ENCODE measurements around the gene FAM162B.

DNA sequence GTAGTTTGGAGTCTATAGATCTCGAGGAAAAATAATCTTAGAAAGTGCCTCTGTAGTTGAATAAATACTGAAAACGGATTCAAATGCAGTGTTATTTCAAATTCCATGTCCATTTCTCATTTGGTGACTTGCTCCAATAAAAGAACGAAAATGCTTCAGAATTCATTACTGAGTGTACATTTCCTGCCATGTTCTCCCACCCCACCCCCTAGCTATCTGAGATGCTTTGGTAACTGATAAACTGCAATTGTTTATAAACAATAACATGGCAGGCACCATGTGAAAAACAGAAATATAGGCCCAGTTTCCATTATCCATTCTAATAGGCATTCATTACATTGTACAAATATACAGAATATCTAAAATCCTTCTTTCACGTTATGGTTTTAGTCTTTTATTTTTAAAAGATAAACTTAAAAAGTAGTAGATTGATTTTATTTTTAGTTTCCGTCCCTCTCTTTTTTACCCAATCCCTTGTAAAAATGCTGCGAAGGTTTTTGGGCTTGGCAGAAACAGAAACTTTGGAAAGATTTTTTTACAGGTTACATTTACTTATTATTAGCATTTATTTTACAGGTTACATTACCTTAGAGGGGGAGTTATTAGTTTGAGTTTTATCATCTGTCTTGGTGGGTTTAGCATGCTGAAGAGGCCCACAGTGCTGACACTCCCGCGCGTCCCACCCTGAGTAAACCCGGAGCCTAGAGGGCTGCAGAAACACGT, 1.5 kb downstream of the FAM162B start:
- TF ChIP-seq, protein P1, sequence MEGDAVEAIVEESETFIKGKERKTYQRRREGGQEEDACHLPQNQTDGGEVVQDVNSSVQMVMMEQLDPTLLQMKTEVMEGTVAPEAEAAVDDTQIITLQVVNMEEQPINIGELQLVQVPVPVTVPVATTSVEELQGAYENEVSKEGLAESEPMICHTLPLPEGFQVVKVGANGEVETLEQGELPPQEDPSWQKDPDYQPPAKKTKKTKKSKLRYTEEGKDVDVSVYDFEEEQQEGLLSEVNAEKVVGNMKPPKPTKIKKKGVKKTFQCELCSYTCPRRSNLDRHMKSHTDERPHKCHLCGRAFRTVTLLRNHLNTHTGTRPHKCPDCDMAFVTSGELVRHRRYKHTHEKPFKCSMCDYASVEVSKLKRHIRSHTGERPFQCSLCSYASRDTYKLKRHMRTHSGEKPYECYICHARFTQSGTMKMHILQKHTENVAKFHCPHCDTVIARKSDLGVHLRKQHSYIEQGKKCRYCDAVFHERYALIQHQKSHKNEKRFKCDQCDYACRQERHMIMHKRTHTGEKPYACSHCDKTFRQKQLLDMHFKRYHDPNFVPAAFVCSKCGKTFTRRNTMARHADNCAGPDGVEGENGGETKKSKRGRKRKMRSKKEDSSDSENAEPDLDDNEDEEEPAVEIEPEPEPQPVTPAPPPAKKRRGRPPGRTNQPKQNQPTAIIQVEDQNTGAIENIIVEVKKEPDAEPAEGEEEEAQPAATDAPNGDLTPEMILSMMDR (IDR thresholded peaks at IDR 0.05; ENCODE audit: insufficient read depth, low read length, poor library complexity, severe bottlenecking), result no peak
- TF ChIP-seq EZH2phosphoT487 (conservative IDR thresholded peaks at IDR 0.05; ENCODE audit: low read length), result no peak
